Activated CD4-positive, CD25-positive, alpha-beta regulatory T cell treated with anti-CD3 and anti-CD28 coated beads, Interleukin-2, amount 50 U/mL, for 16 hours (primary cell): ENCODE measurements around the gene CTSW.
"Not testable (repeated sequence)": the region's sequence is repeated elsewhere in the genome, so short reads cannot be mapped to it uniquely, and the experiment has no call there.

ENCODE experiments used
- DNase-seq: peaks from one replicate; pipeline ENCODE4 v3.0.0-alpha.2; 2020; ENCODE audit warnings: low read depth, low spot score

CTSW gene, protein sequence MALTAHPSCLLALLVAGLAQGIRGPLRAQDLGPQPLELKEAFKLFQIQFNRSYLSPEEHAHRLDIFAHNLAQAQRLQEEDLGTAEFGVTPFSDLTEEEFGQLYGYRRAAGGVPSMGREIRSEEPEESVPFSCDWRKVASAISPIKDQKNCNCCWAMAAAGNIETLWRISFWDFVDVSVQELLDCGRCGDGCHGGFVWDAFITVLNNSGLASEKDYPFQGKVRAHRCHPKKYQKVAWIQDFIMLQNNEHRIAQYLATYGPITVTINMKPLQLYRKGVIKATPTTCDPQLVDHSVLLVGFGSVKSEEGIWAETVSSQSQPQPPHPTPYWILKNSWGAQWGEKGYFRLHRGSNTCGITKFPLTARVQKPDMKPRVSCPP

DNA sequence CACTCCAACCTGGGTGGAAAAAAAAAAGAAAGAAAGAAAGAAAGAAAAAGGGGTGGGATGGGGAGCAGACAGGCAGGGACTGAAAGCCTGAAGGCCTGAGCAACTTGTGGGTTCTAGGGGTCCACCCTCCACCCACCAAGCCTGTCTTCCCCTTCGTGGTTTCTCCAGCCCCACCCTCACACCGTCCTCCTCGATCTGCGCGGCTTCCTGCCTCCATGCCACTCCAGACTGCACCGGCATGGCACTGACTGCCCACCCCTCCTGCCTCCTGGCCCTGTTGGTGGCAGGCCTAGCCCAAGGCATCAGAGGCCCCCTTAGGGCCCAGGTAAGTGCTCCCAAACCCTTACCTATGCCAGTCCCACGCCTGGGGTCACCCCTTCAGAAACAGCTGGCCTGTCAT, at the start of gene CTSW:
Gene CTSW, plus strand, starts transcription at position 221 of the 400 bp plus-strand sequence. Its CDS starts 18 bp downstream, at position 239.
- no peak for DNase-seq

GRCh38 chr11:65832231-65832630, 47.4 kb upstream of the CTSW start:
- DNase-seq = not testable (repeated sequence)

GRCh38 chr11:65833297-65834030, 46.2 kb upstream of the CTSW start, which contains the start of gene SNX32:
SNX32 (plus strand) TSS chr11:65833963; CDS start chr11:65834066, 103 bp downstream.
- peak; percentile 87 for DNase-seq

- no peak for DNase-seq
Observed at GRCh38 chr11:65834202-65834601, 45.4 kb upstream of the CTSW start.

- DNase-seq = no peak
Observed at GRCh38 chr11:65842144-65842543, 37.5 kb upstream of the CTSW start.

DNA sequence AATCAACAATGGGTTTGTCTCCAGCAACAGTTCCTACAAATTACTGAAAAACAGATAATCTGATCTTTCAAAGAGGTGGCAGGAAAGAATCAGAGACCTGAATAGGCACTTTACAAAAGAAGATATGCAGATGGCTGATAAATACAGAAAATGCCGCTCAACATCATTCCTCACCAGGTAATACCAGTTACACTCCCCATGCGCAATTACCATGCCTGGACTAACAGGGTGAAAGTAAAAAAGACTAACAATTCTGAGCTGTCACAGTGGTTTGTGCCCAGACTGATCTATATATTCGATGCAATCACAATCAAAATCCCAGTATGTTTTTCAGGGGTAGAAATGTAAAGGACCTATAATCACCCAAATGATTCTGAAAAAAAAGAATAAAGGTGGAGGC, 35.8 kb upstream of the CTSW start:
- no peak for DNase-seq

- DNase-seq = no peak
Observed at GRCh38 chr11:65844231-65844872, 35.3 kb upstream of the CTSW start.

DNA sequence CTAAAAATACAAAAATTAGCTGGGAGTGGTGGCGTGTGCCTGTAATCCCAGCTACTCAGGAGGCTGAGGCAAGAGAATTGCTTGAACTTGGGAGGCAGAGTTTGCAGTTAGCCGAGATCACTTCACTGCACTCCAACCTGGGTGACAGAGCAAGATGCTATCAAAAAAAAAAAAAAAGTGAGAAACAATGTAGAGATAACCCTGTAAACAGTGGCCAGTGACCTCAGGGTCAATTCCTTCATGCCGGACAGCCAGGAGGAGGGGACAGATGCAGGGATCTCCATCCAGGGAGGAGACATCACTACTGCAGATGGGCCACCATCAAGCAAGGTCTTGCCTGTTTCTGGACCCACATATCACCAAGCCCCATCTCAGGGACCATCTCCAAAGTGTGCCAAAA, 31.9 kb upstream of the CTSW start:
- no peak for DNase-seq

DNA sequence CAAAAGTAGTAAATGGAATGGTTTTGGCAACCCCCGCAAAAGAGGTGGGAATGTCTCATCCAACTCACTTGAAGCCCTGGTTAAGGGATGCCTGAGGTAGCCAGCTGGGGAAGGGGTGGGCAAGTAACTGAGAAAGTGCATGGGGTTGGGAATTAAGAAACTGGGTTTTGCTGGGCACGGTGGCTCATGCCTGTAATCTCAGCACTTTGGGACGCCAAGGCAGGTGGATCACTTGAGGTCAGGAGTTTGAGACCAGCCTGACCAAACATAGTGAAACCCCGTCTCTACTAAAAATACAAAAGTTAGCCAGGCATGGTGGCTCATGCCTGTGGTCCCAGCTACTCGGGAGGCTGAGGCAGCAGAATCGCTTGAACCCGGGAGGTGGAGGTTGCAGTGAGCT, 30.9 kb upstream of the CTSW start:
- DNase-seq = not testable (repeated sequence)

DNA sequence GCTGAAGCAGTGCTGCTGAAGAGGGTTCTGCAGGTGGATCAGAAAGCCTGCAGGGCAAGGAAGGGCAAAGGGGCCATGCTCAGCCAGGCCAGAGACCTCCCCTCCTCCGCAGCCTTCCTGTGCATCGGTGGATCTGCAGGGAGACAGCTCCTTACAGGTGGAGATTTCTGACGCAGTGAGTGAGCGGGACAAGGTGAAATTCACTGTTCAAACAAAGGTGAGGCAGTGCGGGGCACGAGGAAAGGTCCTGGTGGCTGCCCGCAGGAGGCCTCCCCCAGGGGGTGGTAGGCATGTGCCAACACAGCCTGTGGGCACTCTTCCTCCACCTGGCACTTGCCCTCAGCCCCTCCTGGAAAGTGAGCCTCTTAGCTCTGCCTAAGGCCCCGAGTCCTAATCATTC, 30.3 kb upstream of the CTSW start:
- no peak for DNase-seq

- DNase-seq = no peak
Observed at GRCh38 chr11:65849771-65850216, 29.8 kb upstream of the CTSW start.

DNA sequence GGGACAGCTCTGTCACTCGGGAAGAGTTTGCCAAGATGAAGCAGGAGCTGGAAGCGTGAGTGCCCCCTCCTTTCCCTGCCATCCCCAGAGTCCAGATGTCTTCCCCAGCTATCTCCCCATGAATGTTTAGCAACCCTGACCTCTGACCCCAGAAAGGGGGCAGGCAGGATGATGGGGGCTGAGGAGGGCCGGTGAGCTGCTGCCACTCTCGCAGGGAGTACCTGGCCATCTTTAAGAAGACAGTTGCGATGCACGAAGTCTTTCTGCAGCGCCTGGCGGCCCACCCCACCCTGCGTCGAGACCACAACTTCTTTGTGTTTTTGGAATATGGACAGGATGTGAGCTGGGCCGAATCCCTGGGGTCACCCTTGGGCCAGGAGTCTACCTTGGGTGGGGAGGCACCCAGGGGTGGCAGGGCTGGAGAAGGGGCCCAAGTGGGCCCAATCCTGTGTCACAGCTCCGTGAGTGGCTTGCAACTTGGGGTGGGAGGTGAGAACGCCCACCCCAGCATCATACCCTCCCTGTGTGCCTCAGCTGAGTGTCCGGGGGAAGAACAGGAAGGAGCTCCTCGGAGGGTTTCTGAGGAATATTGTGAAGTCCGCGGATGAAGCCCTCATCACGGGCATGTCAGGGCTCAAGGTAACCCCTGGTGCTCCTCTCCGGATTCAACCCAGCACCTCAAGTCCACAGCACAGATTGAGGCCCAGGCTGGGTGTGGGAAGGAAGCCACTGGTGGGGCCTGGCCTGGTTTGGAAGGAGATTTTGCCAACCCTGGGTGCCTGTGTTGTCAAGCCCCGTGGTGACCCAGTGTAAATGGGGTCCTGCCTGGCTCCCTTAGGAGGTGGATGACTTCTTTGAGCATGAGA, 29.2 kb upstream of the CTSW start:
- DNase-seq = no peak

GRCh38 chr11:65851083-65851579, 28.5 kb upstream of the CTSW start:
- no peak for DNase-seq

DNA sequence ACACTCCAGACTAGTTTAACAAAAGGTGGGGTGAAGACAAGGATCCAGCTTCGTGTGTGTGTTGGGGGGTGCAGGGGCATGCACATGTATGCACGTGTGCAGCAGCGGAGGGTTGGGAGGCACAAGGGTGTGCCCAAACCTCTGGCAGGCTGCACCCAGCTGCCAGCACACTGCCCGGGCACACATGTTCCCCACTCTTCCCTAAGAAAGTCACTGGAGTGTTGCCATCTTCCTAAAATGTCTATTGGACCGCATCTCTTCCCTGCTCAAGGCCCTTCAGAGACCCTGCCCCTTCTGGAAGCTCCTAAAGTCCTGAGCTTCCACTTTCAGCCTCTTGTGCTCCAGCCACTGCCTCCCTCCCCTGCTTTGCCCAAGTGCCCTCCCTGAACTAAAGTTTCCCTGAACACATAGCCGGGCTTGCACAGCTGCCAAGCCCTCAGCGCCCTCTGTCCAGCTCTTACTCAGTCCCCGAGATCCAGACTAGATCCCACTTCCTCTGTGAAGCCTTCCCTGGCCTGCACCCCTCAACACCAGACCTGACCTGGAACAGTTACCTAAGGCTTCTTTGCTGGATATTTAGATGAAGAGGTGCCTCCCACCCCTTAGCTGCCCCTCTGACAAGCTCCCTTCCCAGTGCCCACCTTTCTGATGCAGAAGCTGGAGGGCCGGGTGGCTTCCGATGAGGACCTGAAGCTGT, 27.7 kb upstream of the CTSW start:
- DNase-seq = no peak

DNA sequence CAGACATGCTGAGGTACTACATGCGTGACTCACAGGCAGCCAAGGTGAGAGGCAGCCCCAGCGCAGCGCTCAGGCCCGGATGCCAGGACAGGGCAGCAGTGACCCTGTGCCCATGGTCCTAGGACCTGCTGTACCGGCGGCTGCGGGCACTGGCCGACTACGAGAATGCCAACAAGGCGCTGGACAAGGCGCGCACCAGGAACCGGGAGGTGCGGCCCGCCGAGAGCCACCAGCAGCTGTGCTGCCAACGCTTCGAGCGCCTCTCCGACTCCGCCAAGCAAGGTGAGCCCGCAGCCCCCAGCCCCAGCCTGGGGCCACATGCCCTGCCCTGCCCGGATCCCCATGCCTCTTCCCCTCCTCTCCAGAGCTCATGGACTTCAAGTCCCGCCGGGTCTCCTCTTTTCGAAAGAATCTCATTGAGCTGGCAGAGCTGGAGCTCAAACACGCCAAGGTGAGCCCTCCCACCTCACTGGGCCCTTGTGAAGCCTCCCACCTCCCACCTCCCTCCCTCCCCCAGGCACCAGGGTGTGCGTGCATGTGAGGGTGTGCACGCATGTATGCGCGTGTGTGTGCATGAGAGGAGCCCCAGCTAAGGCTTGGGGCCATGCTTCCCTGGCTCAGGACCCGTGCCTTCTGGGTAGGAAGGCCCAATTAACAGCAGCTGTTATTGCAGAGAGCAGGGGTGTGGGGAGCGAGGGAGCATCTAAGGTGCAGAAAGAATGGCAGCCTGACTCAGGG, 27.0 kb upstream of the CTSW start:
- no peak for DNase-seq

- DNase-seq = no peak
Observed at GRCh38 chr11:65853246-65853979, 26.2 kb upstream of the CTSW start.

DNA sequence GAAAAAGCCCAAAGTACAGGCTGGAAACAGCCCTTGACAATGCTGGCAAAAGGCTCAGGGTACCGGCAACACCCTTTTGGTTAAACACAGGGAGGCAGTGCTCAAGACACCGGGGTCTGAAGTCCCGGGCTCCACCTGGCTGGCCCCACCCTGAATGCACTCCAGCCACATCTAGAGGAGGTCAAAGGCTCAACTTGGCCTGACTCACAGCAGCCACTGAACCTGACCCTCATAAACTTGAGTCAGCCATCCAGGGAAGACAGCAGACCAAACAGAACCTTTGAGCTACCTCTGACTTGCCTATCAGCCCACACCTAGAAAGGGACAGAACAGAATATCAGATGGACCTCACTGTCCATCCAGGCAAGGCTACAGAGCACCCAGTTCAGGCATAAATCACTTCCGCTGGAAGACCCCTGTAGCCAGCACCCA, 25.5 kb upstream of the CTSW start:
- no peak for DNase-seq

DNA sequence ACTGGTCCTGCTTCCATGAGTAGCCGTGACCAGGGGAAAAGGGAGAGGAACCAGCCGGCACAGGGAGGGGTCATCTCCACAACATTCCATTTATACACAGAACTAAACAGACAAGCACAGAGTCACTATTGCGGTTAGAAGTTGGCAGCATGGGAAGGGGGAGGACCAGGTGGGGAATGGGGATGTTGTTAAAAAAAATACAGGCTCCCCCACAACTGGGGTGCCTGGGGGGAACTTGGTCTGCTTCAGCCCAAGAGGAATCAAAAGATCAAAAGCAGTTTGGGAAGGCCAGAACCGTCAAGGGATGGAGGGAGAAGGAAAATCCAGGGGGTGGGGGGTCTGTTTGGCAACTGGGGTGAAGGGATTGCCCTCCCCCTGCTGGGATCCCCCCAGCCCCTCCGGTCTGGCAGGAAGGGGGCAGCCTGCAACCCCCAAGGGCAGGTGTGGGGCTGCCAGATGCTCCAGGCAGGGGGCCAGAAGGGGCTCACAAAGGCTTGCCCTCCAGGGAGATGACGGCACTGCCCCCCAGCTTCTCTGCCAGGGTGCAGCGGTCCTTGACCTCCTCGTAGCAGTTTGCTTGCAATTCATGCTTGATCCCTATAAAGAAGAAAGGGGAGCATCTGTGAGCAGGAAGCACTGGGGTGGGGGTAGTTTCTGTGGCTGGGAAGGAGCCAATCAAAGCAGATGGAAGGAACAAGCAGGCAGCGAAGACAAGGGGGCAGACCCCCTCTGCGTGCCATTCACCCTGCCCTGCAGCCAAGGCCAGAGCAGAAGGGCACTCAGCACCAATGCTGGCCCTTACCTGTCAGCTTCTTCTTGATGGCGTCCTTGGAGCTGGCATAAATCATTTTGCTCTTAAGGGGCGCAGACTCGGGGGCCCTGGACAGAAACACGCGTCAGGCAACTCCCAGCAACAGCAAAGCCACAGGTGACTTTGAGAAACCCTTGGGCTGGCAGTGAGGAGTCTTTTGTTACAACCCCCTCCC, 24.5 kb upstream of the CTSW start:
- no peak for DNase-seq
